HG02884 (cell line): Measurements from ENCODE around the gene NOG.

Experiments
- ATAC-seq: cut with Tn5 transposase; IDR thresholded peaks from one replicate; pipeline ENCODE4 v1.9.1; 2021; ENCODE audit warnings: mild to moderate bottlenecking, moderate library complexity; ENCODE audit not compliant: unreplicated experiment

The NOG gene

DNA sequence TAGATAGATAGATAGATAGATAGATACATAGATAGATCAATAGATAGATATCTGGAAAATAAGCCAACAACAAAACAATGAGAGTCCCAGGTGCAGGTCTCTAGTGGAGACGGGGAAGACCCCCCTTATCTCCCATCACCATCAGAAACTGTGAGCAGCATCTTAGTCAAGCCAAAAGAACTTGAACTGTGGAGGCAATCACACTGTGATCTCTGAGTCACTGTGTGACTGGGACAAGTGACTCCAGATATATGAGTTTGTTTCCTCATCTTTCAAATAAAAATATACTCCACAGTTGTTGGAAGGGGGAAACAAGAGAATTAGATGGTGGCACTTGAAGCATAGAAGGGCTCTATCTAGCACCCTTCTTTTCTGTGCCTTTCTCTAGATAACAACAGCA, 42.1 kb downstream of the NOG start:
- ATAC-seq, result no peak

- ATAC-seq, result no peak
Measured at GRCh38 chr17:56636265-56636664, 42.8 kb downstream of the NOG start.

- no peak for ATAC-seq
Measured at GRCh38 chr17:56637254-56637653, 43.8 kb downstream of the NOG start.

- ATAC-seq, result no peak
Measured at GRCh38 chr17:56638591-56639051, 45.1 kb downstream of the NOG start.

- no peak for ATAC-seq
Measured at GRCh38 chr17:56639517-56639916, 46.0 kb downstream of the NOG start.

- no peak for ATAC-seq
Measured at GRCh38 chr17:56640116-56640515, 46.6 kb downstream of the NOG start.

GRCh38 chr17:56641373-56641772, 47.9 kb downstream of the NOG start:
- no peak for ATAC-seq

DNA sequence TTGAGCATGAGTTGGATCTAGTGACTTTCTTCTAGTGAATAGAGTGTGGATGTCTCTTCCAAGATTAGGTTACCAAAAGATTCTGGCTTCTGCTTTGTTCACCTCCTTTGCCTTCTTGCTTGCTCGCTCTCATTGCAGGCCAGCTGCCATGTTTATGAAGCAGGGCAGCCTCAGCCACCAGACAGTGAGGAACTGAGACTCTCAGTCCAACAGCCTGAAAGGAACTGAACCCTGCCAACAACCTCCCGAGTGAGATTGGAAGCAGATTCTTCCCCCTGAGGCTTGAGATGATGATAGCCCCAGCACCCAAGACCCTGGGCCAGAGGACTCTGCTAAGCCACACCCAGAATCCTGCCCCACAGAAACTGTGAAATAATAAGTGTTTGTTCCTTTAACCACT, 48.4 kb downstream of the NOG start:
- ATAC-seq, result no peak

GRCh38 chr17:56642424-56642823, 48.9 kb downstream of the NOG start:
- no peak for ATAC-seq
